CD4-positive, alpha-beta T cell treated with Interleukin-2 at 100 ng/mL for 4 hours (primary cell): ENCODE measurements around the gene CHFR.
"Not testable (repeated sequence)": the region's sequence is repeated elsewhere in the genome, so short reads cannot be mapped to it uniquely, and the experiment has no call there.

Experiments
- DNase-seq: peaks from one replicate; pipeline ENCODE4 v3.0.0-alpha.2; 2020; ENCODE audit warnings: low spot score

CHFR gene

GRCh38 chr12:132839558-132840235 is 47.7 kb downstream of the CHFR start:
- no peak for DNase-seq

GRCh38 chr12:132838410-132839080 is 48.9 kb downstream of the CHFR start:
- DNase-seq, result no peak

DNA sequence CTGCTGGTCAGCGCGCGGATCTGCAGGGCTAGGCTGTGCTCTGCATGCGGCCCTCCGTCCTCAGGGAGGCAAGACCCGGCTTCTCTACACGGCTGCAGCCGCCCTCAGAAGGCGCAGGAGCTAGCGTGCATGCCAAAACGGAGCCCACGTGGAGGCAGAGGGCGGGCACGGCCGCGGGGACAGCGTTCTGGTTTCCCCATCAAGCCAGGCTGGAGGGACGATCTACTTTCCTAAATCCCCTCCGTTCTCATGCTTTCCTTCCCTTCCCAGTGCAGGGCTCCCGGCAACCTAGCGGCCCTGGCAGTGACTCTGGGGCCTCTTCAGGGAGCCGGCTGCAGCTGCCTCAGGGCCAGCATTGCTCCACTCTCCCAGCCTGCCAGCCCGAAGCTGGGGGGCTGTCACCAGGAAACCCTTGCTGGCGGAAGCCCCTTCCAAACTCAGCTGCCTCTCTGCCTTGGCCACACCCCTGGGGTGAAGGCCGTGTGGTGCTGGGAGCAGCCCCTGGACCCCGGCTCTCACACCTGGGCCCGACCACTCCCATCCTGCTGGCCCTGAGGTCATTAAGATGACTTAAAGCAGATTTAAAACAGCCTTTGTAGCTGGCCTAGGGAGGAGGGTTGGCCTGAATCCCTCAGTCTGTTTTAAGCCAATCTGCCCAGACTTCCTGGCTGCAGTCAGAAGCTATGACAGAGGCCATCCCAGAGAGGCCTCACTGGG is 49.6 kb downstream of the CHFR start:
- DNase-seq, result no peak

DNA sequence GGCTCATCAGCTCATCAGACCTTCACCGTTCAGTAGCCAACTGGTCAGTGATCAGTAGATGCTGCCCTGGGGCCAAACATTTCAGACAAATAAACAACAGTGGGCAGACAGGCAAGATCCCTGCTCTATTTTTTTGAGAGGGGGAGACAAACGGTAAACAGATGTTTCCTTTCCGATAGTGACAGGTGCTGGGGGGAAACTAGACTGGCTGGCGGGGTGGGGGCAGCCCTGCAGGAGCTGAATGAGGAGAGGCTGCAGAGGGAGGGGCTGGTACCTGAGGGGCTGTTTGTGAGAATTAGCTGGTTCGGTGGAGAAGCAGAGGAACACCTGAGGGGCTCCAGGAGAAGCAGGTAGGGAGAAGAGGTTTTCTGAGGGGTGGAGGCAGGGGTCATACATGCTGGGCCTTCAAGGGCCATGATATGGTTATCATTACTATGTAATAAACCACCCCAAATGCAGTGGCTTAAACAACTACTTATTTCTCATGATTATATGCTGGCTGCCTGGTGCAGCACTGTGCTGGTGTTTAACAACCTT is 50.5 kb downstream of the CHFR start:
- DNase-seq, result no peak

DNA sequence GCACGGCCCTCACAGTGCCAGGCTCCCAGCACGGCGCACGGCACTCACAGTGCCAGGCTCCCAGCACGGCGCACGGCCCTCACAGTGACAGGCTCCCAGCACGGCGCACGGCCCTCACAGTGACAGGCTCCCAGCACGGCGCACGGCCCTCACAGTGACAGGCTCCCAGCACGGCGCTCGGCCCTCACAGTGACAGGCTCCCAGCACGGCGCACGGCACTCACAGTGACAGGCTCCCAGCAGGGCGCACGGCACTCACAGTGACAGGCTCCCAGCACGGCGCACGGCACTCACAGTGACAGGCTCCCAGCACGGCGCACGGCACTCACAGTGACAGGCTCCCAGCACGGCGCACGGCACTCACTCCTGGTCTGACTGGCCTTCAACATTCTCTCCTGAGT is 51.2 kb downstream of the CHFR start:
- not testable (repeated sequence) for DNase-seq

DNA sequence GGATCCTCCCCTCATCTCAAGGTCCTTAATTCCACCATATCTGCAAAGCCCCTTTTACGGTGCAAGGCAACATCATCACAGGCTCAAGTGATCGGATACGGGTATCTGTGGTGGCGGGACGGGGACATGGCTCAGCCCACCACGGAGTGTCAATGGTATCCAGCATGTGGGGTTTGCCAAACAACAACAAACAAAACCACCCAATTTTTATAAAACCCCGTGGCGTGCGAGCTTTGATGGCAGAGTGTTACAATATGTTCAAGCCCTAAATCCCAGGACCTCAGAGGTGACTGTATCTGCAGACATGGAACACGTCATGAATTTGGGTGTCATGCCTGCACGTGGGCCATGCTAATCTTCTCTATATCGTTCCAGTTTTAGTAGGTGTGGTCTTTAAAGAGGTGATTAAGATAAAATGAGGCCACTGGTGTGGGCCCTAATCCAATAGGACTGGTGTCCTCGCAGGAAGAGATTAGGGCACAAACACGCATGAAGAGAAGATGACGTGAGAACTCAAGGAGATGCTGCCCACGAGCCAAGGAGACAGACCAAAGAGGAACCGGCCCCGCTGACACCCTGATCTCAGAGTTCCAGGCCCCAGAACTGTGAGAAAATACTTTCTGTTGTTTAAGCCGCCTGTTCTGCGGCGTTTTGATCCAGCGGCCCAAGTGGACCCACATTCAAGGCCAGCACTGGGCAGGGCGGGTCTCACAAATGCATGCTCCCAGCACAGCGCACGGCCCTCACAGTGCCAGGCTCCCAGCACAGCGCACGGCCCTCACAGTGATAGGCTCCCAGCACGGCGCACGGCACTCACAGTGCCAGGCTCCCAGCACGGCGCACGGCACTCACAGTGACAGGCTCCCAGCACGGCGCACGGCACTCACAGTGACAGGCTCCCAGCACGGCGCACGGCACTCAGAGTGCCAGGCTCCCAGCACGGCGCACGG is 52.1 kb downstream of the CHFR start:
- DNase-seq, result no peak

DNA sequence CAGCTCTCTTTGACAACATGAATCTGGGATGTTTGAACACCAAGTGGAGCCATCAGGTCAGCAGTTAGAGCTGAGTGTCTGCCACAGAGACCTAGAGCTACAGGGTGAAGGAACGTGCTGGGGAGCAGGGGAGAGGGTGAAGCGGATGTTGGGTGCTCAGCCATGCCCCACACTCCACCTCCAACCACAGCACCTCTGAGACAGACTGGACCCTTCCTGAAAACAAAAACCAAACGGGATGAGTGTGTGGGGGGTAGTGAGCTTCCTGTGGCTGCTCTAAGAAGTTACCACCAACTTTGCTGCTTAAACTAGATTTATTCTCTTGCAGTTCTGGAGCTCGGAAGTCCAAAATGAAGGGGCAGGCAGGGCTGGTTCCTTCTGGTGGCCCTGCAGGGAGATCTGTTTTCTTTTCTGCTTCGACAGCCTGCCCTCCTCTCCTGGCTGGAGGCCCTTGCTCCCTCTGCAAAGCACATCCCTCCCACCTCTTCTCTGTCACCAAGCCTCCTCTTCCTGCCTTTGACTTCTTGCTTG is 53.2 kb downstream of the CHFR start:
- peak; percentile 13 for DNase-seq

GRCh38 chr12:132833341-132833740 is 54.1 kb downstream of the CHFR start:
- DNase-seq, result no peak

DNA sequence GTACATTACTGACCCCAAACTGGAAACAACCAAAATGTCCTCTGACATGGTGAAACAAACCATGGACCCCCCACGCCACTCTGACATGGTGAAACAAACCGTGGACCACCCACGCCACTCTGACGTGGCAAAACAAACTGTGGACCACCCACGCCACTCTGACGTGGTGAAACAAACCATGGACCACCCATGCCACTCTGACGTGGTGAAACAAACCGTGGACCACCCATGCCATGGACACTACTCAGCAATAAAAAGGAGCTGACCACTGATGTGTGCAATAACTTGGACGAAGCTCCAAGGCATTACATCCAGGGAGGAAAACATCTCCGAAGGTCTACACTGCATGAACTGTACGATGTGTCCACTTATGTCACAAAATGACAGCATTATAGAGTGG is 55.6 kb downstream of the CHFR start:
- no peak for DNase-seq

GRCh38 chr12:132828706-132829534 is 58.5 kb downstream of the CHFR start, which contains the start of gene GOLGA3:
GOLGA3 (minus strand) TSS chr12:132828869; CDS start chr12:132822128, 6,741 bp downstream.
- peak; percentile 94 for DNase-seq

GRCh38 chr12:132827763-132828703 is 59.4 kb downstream of the CHFR start:
- peak; percentile 27 for DNase-seq

DNA sequence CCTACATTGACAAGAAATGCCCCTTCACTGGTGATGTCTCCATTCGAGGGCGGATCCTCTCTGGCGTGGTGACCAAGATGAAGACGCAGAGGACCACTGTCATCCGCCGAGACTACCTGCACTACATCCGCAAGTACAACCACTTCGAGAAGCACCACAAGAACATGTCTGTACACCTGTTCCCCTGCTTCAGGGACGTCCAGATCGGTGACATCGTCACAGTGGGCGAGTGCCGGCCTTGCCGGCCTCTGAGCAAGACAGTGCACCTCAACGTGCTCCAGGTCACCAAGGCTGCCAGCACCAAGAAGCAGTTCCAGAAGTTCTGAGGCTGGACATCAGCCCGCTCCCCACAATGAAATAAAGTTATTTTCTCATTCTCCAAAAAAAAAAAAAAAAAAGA is 61.5 kb downstream of the CHFR start:
- DNase-seq, result no peak

DNA sequence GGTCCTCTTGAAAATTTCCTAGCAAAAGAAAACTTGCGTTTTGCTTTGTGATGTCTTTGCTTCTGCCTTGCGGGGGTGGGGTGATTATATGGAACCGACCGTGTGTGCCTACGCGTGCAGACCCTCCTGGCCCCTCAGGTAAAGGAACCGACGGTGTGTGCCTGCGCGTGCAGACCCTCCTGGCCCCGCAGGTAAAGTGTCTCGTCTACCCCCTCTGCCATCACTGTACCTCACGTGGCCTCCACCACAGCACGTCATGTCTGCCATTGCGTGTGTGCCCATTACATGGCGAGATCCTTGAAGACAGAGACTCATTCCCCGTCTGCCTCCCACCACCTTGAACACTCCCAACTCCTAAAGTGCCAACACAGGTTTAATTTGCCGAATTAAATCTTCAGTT is 62.3 kb downstream of the CHFR start:
- no peak for DNase-seq

- no peak for DNase-seq
Measured at GRCh38 chr12:132824053-132824452, 63.4 kb downstream of the CHFR start.

DNA sequence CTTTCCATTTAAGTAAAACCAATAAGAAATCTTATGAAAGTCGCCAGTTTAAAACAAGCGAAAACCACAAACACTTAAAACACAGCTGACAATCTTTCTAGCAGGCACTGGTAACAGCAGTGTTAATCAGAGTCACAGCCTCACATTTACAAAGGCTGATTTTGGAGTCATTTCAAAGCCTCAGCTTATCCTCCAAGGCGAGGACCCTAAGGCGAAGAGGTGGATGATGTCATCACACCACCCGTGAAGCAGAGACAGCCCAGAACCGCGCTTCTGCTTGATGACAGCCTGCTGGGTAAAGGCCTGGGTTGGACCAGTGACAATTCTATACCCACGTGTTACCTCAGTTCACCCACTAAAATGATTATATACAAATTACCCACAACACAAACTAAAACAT is 68.8 kb downstream of the CHFR start:
- peak; percentile 36 for DNase-seq

GRCh38 chr12:132814232-132814631 is 73.2 kb downstream of the CHFR start:
- no peak for DNase-seq

GRCh38 chr12:132813443-132813842 is 74.0 kb downstream of the CHFR start:
- no peak for DNase-seq

DNA sequence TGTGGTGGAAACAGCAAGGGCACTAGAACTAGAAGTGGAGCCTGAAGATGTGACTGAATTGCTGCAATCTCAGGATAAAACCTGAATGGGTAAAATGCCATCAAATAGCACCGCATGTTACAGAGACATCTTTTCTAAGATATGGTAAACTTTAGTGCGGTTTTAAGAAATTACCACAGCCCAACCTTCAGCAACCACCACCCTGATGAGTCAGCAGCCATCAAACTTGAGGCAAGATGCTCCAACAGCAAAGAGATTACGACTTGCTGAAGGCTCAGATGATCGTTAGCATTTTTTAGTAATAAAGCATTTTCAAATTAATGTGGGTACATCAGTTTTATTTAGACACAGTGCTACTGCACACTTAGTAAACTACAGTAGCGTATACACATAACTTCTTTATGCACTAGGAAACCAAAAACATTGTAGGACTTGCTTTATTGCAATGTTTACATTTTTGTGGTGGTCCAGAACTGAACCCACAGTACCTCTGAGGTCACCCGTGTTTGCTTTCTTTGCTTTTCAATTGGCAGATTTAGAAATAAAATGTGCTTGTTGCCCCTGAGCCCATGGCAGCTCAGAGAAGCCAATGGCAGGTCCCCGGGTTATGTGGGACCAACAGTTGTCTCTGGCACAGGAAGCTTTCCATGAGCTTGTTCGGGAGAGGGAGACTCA is 74.6 kb downstream of the CHFR start:
- DNase-seq, result peak; percentile 46

DNA sequence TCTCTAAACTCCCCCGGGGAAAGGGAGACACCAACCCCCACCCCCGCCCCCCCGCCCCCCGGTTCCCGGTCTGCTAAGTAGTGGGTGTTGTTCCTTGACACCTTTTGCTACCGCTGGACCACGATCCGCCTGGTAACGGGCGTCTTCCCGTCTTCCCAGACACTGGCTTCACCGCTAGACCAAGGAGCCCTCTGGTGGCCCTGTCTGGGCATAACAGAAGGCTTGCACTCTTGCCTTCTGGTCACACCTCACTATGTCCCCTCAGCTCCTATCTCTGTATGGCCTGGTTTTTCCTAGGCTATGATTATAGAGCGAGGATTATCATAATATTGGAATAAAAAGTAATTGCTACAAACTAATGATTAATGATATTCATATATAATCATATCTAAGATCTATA is 78.0 kb downstream of the CHFR start:
- DNase-seq, result peak; percentile 16
